PFSK-1 (cell line): ENCODE data around the gene HNRNPA2B1.

Experiments
- FOXP2 ChIP-seq: optimal IDR thresholded peaks from 2 replicates; pipeline ENCODE3; 2011; ENCODE audit warnings: borderline replicate concordance, control low read depth, inconsistent platforms; ENCODE audit not compliant: insufficient read depth; ENCODE audit errors: extremely low read length, extremely low read depth
- POLR2AphosphoS5 ChIP-seq: IDR thresholded peaks from 2 replicates; pipeline ENCODE4 v1.6.1; 2012; ENCODE audit warnings: low read depth, mild to moderate bottlenecking, control low read depth, low read length, moderate library complexity
- SIN3A ChIP-seq: IDR thresholded peaks from 2 replicates; pipeline ENCODE4 v1.6.1; 2012; ENCODE audit warnings: mild to moderate bottlenecking, low read length, moderate library complexity, borderline replicate concordance; ENCODE audit not compliant: insufficient read depth
- TAF1 ChIP-seq: IDR thresholded peaks from 2 replicates; pipeline ENCODE4 v1.6.1; 2012; ENCODE audit warnings: low read length, control low read depth, borderline replicate concordance; ENCODE audit not compliant: insufficient read depth
- TF ChIP-seq, protein P1 (sequence below), 2 experiments: IDR thresholded peaks; 2 replicates each; pipeline versions ENCODE4 v1.6.1 to v1.8.0; 2011 to 2012; ENCODE audit warnings: low read depth in 2 of 2, low read length in 2 of 2, control low read depth in 1 of 2, inconsistent platforms in 1 of 2, mild to moderate bottlenecking in 1 of 2, moderate library complexity in 1 of 2; ENCODE audit not compliant: insufficient read depth in 1 of 2

The HNRNPA2B1 gene

DNA sequence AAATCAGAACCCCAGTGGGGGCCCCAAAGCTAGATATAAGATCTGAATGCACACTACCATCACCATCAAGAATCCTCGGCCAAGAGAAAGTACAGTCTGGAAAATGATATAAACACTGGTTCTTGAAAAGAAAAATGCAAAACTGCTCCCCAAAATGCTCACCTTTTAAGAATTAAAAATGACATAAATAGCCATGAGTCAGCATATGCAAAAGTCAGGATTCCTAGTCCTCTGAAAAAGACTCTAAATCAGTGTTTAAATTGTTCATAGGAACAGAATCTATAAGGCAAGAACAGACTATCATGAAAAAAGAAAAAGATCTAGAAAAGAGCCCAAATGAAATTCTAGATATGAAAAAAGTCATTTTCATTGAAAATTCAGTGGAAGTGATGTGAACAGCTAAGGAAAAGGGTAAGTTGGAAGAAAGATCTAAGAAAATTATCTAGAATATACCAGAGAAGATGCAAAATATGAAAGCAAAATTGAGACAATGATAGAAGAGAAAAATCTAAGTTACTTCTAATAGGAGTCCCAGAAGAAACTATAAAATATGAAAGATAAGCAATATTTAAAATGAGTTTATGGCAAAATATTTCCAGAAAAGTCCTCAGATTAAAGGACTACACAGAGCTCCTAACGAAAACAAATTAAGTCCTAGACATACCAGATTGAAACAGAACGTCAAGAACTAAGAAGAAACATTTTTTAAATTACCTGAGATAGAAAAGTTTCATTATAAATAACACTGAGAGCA, 18.9 kb downstream of the HNRNPA2B1 start:
- TF ChIP-seq SIN3A = no peak
- TF ChIP-seq TAF1 = no peak
- TF ChIP-seq POLR2AphosphoS5 = no peak
- no peak for TF ChIP-seq FOXP2
- TF ChIP-seq, protein P1, sequence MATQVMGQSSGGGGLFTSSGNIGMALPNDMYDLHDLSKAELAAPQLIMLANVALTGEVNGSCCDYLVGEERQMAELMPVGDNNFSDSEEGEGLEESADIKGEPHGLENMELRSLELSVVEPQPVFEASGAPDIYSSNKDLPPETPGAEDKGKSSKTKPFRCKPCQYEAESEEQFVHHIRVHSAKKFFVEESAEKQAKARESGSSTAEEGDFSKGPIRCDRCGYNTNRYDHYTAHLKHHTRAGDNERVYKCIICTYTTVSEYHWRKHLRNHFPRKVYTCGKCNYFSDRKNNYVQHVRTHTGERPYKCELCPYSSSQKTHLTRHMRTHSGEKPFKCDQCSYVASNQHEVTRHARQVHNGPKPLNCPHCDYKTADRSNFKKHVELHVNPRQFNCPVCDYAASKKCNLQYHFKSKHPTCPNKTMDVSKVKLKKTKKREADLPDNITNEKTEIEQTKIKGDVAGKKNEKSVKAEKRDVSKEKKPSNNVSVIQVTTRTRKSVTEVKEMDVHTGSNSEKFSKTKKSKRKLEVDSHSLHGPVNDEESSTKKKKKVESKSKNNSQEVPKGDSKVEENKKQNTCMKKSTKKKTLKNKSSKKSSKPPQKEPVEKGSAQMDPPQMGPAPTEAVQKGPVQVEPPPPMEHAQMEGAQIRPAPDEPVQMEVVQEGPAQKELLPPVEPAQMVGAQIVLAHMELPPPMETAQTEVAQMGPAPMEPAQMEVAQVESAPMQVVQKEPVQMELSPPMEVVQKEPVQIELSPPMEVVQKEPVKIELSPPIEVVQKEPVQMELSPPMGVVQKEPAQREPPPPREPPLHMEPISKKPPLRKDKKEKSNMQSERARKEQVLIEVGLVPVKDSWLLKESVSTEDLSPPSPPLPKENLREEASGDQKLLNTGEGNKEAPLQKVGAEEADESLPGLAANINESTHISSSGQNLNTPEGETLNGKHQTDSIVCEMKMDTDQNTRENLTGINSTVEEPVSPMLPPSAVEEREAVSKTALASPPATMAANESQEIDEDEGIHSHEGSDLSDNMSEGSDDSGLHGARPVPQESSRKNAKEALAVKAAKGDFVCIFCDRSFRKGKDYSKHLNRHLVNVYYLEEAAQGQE (IDR thresholded peaks at IDR 0.05; ENCODE audit: insufficient read depth in 1 of 2, low read depth in 2 of 2, low read length in 2 of 2) = no peak

DNA sequence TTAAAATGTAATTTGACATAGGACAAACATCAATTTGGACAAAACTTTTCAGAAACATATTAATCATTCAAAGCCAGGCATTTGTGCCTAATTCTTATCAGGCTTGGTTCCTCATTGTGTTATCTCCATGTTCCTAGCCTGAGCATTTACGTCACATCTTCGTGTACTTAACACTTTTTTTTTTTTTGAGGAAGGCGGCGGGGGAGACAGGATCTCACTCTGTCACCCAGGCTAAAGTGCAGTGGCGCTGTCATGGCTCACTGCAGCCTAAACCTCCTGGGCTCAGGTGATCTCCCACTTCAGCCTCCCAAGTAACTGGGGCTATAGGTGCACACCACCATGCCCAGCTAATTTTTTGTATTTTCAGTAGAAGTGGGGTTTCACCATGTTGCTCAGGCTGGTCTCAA, 19.8 kb downstream of the HNRNPA2B1 start:
- no peak for TF ChIP-seq POLR2AphosphoS5
- TF ChIP-seq FOXP2 = no peak
- no peak for TF ChIP-seq SIN3A
- TF ChIP-seq, protein P1 (IDR thresholded peaks at IDR 0.05; ENCODE audit: insufficient read depth in 1 of 2, low read depth in 2 of 2, low read length in 2 of 2) = no peak
- no peak for TF ChIP-seq TAF1

DNA sequence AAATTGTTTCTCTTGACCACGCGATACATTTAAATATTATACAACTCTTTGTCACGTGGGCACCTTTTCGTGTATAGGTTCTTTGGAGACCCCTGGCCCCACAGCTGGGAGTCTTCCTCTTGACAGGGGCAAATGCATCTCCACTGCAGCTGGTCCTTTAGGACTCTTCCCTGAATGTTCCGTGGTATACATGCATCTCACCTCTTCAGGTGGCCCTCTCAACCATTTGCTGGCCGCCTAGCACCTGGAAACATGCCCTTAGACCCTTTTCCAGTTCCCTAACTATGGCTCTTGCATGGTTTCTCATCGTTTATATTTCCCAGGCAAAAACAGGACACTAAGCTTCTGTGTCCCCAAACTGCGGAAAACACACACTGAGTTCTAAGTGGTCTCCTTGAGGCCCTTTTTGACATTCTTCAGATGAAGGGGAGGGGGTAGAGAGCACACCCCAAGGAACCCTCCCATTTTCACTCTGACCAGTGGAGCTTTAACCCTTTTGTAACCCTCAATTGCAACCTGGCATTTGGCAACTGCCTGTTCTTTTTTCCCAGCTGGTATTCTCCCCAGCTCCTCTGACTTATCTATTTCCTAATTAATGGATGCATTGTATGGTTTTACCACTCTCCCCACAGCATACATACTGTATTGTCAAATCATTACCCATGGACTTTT, 20.6 kb downstream of the HNRNPA2B1 start:
- TF ChIP-seq, protein P1 (IDR thresholded peaks at IDR 0.05; ENCODE audit: insufficient read depth in 1 of 2, low read depth in 2 of 2, low read length in 2 of 2) = no peak
- TF ChIP-seq FOXP2 (no peak), TAF1 (no peak), POLR2AphosphoS5 (no peak), SIN3A (no peak)

DNA sequence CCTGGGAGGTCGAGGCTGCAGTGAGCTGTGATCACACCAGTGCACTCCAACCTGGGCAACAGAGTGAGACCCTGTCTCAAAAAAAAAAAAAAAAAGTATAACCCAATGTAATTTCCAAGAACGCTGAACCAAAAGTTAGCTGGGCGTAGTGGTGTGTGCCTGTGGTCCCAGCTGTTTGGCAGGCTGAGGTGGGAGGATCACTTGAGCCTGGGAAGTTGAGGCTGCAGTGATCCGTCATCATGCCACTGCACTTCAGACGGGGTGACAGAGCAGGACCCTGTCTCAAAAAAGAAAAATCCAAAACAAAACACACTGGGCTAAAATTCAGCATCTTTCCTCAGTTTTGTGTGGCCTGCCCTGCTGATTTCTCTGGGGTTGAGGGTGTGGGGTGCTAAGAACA, 21.1 kb downstream of the HNRNPA2B1 start:
- TF ChIP-seq, protein P1 (IDR thresholded peaks at IDR 0.05; ENCODE audit: insufficient read depth in 1 of 2, low read depth in 2 of 2, low read length in 2 of 2) = no peak
- TF ChIP-seq TAF1 (no peak), FOXP2 (no peak), SIN3A (no peak), POLR2AphosphoS5 (no peak)
